ENCODE data around the gene ENPEP. TPM values are rescaled to one million over a fixed set of nuclear protein-coding genes. Genes with fewer than 3 reads are reported as not detected.
"Not testable (repeated sequence)": the region's sequence is repeated elsewhere in the genome, so short reads cannot be mapped to it uniquely, and the experiment has no call there.

Gene ENPEP
- total RNA-seq, 1 donor from 2014 or later: 8.6 TPM

DNA sequence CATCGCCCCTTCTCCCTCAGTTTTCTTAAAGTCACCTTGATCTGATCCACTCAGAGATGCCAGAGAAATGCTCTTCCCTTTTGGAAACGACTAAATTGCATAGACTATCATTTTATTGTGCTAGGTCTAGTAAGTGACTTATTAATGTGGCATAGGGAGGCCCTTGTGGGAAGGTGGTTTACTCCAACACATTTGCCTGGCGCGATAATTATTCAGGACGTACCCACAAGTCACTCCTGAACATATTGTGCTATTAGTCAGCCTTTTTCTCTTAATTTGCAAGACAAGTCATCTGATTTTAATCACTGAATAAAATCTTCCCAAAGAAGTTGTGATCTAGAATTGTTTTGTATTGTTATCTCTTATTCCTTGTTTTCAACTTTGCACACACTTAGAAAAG, 7.6 kb downstream of the ENPEP start:
- TF ChIP-seq CTCF (conservative IDR thresholded peaks at IDR 0.05): no peak
- peaks cover 32% of the 10 kb centered on the region for H3K4me1 Mint-ChIP-seq (ENCODE audit: unreplicated experiment)
- no peak overlapping the region for H3K27ac Mint-ChIP-seq
- no peaks in the 10 kb centered on the region for H3K36me3 Mint-ChIP-seq
- H3K9me3 Mint-ChIP-seq: no peaks in the 10 kb centered on the region
- H3K27me3 Mint-ChIP-seq: no peaks in the 10 kb centered on the region
- no peak for DNase-seq (ENCODE audit: extremely low spot score, unreplicated experiment)
- H3K4me3 Mint-ChIP-seq: no peak overlapping the region

GRCh38 chr4:110484029-110484428, 8.1 kb downstream of the ENPEP start:
- no peak for DNase-seq (ENCODE audit: extremely low spot score, unreplicated experiment)
- Mint-ChIP-seq H3K9me3 (no peaks in the 10 kb centered on the region), H3K27ac (no peak overlapping the region), H3K4me3 (no peak overlapping the region), H3K27me3 (no peaks in the 10 kb centered on the region), H3K36me3 (no peaks in the 10 kb centered on the region), H3K4me1 (ENCODE audit: unreplicated experiment) (peaks cover 34% of the 10 kb centered on the region)
- TF ChIP-seq CTCF (conservative IDR thresholded peaks at IDR 0.05): no peak

GRCh38 chr4:110484767-110485166, 8.8 kb downstream of the ENPEP start:
- Mint-ChIP-seq H3K27me3 (no peaks in the 10 kb centered on the region), H3K4me1 (ENCODE audit: unreplicated experiment) (peaks cover 34% of the 10 kb centered on the region), H3K36me3 (no peaks in the 10 kb centered on the region), H3K4me3 (peak overlapping the region; percentile 12), H3K9me3 (no peaks in the 10 kb centered on the region), H3K27ac (no peak overlapping the region)
- DNase-seq (ENCODE audit: extremely low spot score, unreplicated experiment): no peak
- no peak for TF ChIP-seq CTCF (conservative IDR thresholded peaks at IDR 0.05)

DNA sequence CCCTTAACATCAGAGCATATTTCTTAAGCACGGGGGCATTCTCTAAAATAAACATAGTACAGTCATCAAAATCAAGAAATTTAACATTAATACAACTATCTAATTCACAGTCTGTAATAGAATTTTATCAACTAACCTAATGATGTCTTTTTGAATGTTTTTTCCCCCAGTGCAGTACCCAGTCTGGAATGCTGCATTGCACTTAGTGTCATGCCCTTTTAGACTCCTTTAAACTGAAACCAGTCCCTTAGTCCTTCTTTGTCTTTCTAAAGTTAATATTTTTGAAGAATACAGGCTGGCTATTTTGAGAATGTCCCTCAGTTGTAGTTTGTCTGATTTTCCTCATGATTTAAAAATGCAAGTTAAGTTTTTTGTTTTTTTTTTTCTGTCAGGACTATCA, 9.5 kb downstream of the ENPEP start:
- Mint-ChIP-seq H3K4me1 (ENCODE audit: unreplicated experiment) (peaks cover 34% of the 10 kb centered on the region), H3K4me3 (no peak overlapping the region), H3K27ac (no peak overlapping the region), H3K36me3 (no peaks in the 10 kb centered on the region), H3K27me3 (no peaks in the 10 kb centered on the region), H3K9me3 (no peaks in the 10 kb centered on the region)
- TF ChIP-seq CTCF (conservative IDR thresholded peaks at IDR 0.05): no peak
- DNase-seq (ENCODE audit: extremely low spot score, unreplicated experiment): no peak

DNA sequence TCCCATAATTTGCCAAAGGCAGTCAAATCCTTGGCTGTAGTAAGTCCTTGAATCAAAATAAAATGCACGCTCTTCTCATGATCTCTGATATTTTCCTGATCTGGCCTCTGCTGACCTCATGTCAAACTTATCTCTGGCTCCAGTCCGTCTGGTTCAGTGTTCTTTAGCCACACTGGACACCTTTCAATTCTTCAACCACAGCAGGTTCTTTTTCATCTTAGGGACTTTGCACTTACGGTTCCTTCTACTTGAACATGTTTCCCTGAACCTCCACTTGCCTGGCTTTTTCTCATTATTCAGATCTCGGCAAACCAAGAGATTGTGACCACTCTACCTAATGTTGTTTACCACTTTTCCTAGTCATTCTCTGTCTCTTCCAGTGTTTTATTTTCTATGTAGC, 10.3 kb downstream of the ENPEP start:
- H3K36me3 Mint-ChIP-seq: no peaks in the 10 kb centered on the region
- H3K4me1 Mint-ChIP-seq (ENCODE audit: unreplicated experiment): peaks cover 34% of the 10 kb centered on the region
- no peaks in the 10 kb centered on the region for H3K9me3 Mint-ChIP-seq
- H3K27ac Mint-ChIP-seq: peak overlapping the region; percentile 75
- peak overlapping the region; percentile 76 for H3K4me3 Mint-ChIP-seq
- H3K27me3 Mint-ChIP-seq: no peaks in the 10 kb centered on the region
- TF ChIP-seq CTCF (conservative IDR thresholded peaks at IDR 0.05): no peak
- no peak for DNase-seq (ENCODE audit: extremely low spot score, unreplicated experiment)

DNA sequence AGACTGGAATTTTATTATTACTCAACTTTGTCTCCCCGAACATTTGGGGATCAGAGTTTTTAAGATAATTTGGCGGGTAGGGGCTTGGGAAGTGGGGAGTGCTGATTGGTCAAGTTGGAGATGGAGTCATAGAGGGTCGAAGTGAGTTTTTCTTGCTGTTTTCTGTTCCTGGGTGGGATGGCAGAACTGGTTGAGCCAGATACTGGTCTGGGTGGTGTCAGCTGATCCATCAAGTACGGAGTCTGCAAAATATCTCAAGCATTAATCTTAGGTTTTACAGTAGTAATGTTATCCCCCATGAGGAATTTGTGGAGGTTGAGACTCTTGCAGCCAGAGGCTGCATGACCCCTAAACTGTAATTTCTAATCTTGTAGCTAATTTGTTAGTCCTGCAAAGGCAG, 10.9 kb downstream of the ENPEP start:
- H3K4me1 Mint-ChIP-seq (ENCODE audit: unreplicated experiment): peaks cover 34% of the 10 kb centered on the region
- H3K27ac Mint-ChIP-seq: peak overlapping the region; percentile 75
- peak overlapping the region; percentile 76 for H3K4me3 Mint-ChIP-seq
- H3K9me3 Mint-ChIP-seq; H3K27me3 Mint-ChIP-seq; H3K36me3 Mint-ChIP-seq; DNase-seq (ENCODE audit: extremely low spot score, unreplicated experiment): not testable (repeated sequence)
